GM23338 (cell line): Measurements from ENCODE around the gene TSTD2. TPM values are rescaled to one million over a fixed set of nuclear protein-coding genes. Genes with fewer than 3 reads are reported as not detected.
"Not testable (repeated sequence)": the region's sequence is repeated elsewhere in the genome, so short reads cannot be mapped to it uniquely, and the experiment has no call there.

Source experiments
- ATAC-seq: fragments of 200-7000 bp; cut with Tn5 transposase; 3 replicates; pipeline ENCODE4 v1.9.1; 2020
- DNase-seq: peaks from one replicate; pipeline ENCODE4 v3.0.0-alpha.2; 2015; ENCODE audit warnings: low spot score
- H2AFZ ChIP-seq: fragments of 200-600 bp; sonication (generic); 2 replicates; pipeline ENCODE4 v1.8.0; 2016; ENCODE audit warnings: antibody characterized with exemption, mild to moderate bottlenecking, moderate library complexity
- H3F3A ChIP-seq: fragments of 200-600 bp; sonication (generic); replicated peaks from 2 replicates; pipeline ENCODE4 v1.8.0; 2017; ENCODE audit warnings: antibody characterized with exemption, mixed run types, low read depth
- H3K27ac ChIP-seq: fragments of 200-600 bp; sonication (generic); 2 replicates; pipeline ENCODE4 v1.6.1; 2016; ENCODE audit warnings: low read depth
- H3K27me3 ChIP-seq: fragments of 200-600 bp; sonication (generic); 2 replicates; pipeline ENCODE4 v1.8.0; 2016; ENCODE audit warnings: mild to moderate bottlenecking, mixed run types, moderate library complexity; ENCODE audit not compliant: insufficient read depth
- H3K36me3 ChIP-seq: fragments of 200-600 bp; sonication (generic); 2 replicates; pipeline ENCODE4 v1.8.0; 2016; ENCODE audit warnings: mild to moderate bottlenecking; ENCODE audit not compliant: insufficient read depth
- H3K4me1 ChIP-seq: fragments of 200-600 bp; sonication (generic); 2 replicates; pipeline ENCODE4 v1.8.0; 2016; ENCODE audit warnings: mild to moderate bottlenecking, moderate library complexity; ENCODE audit not compliant: insufficient read depth
- H3K4me2 ChIP-seq: fragments of 200-600 bp; sonication (generic); 2 replicates; pipeline ENCODE4 v1.7.1; 2017; ENCODE audit warnings: mixed run types
- H3K4me3 ChIP-seq: fragments of 200-600 bp; sonication (generic); 2 replicates; pipeline ENCODE4 v1.6.1; 2016; ENCODE audit warnings: mixed run types
- H3K79me2 ChIP-seq: fragments of 200-600 bp; sonication (generic); replicated peaks from 2 replicates; pipeline ENCODE4 v1.8.0; 2017; ENCODE audit warnings: mild to moderate bottlenecking; ENCODE audit not compliant: insufficient read depth
- H3K9me2 ChIP-seq: fragments of 200-600 bp; sonication (generic); 2 replicates; pipeline ENCODE4 v1.8.0; 2017; ENCODE audit not compliant: insufficient read depth
- H4K20me1 ChIP-seq: fragments of 200-600 bp; sonication (generic); replicated peaks from 2 replicates; pipeline ENCODE4 v1.8.0; 2017; ENCODE audit warnings: mild to moderate bottlenecking; ENCODE audit not compliant: insufficient read depth
- H3K27ac Mint-ChIP-seq: 2 replicates; pipeline ENCODE4 v1.8.0; 2020; ENCODE audit warnings: inconsistent platforms, mild to moderate bottlenecking, moderate library complexity, mixed read lengths
- H3K27me3 Mint-ChIP-seq: 3 replicates; pipeline ENCODE4 v1.8.0; 2022; ENCODE audit warnings: low read depth, mild to moderate bottlenecking, moderate library complexity, mixed read lengths, inconsistent platforms; ENCODE audit not compliant: insufficient read depth, poor library complexity
- H3K36me3 Mint-ChIP-seq: 3 replicates; pipeline ENCODE4 v1.8.0; 2021; ENCODE audit warnings: low read depth, mild to moderate bottlenecking, inconsistent platforms, moderate library complexity, mixed read lengths
- H3K4me1 Mint-ChIP-seq: 3 replicates; pipeline ENCODE4 v1.8.0; 2020; ENCODE audit warnings: mild to moderate bottlenecking, inconsistent platforms, mixed read lengths
- H3K4me3 Mint-ChIP-seq: 3 replicates; pipeline ENCODE4 v1.8.0; 2021; ENCODE audit warnings: moderate library complexity, mild to moderate bottlenecking, inconsistent platforms, mixed read lengths
- H3K9me3 Mint-ChIP-seq: 3 replicates; pipeline ENCODE4 v1.8.0; 2020; ENCODE audit warnings: moderate library complexity, mild to moderate bottlenecking, inconsistent platforms, mixed read lengths
- EZH2phosphoT487 ChIP-seq: fragments of 200-600 bp; sonication (generic); IDR thresholded peaks from one replicate; pipeline ENCODE4 v1.8.1; 2018; ENCODE audit warnings: antibody characterized with exemption; ENCODE audit not compliant: unreplicated experiment
- POLR2AphosphoS5 ChIP-seq: IDR thresholded peaks from 2 replicates; pipeline ENCODE4 v1.6.1; 2016; ENCODE audit warnings: antibody characterized with exemption, low read depth
- STAT1 ChIP-seq: IDR thresholded peaks from one replicate; pipeline ENCODE4 v1.6.1; 2016; ENCODE audit warnings: antibody characterized with exemption; ENCODE audit not compliant: unreplicated experiment
- ZNF331 ChIP-seq: fragments of 250-450 bp; sonication (Bioruptor Pico); IDR thresholded peaks from 2 replicates; pipeline ENCODE4 v1.5.0; 2020; ENCODE audit warnings: low read depth, mild to moderate bottlenecking, moderate library complexity
- polyA plus RNA-seq: library from polyadenylated mRNA; unstranded; fragments of >200 nt; fragmentation: Nextera tagmentation; extraction: Ambion mirVana; gene quantifications from 2 replicates; pipeline ENCODE4 v1.2.1, GENCODE V29; 2016
- total RNA-seq: library from RNA; depleted of rRNA; stranded (reverse); fragments of >200 nt; shearing (Covaris generic); gene quantifications from 2 replicates; pipeline ENCODE4 v1.2.3, GENCODE V29; 2014
- TF ChIP-seq, protein P1 (sequence below): IDR thresholded peaks from 2 replicates; pipeline ENCODE4 v1.6.1; 2016; ENCODE audit warnings: antibody characterized with exemption
- TF ChIP-seq, protein P2 (sequence below), 2 experiments: fragments of 200-600 bp in 1 of 2; sonication (generic) in 1 of 2; conservative IDR thresholded peaks; 2 replicates each; pipeline versions ENCODE4 v1.5.1 to v1.6.1; 2016 to 2017; ENCODE audit warnings: antibody characterized with exemption in 2 of 2, low read depth in 2 of 2, mild to moderate bottlenecking in 2 of 2, moderate library complexity in 1 of 2
- TF ChIP-seq, protein P3 (sequence below): IDR thresholded peaks from one replicate; pipeline ENCODE4 v1.6.1; 2018; ENCODE audit warnings: antibody characterized with exemption; ENCODE audit not compliant: unreplicated experiment

Gene TSTD2
- total and polyA plus RNA-seq, 2 experiments from 2014 or later: 8.5 to 21.8 TPM

DNA sequence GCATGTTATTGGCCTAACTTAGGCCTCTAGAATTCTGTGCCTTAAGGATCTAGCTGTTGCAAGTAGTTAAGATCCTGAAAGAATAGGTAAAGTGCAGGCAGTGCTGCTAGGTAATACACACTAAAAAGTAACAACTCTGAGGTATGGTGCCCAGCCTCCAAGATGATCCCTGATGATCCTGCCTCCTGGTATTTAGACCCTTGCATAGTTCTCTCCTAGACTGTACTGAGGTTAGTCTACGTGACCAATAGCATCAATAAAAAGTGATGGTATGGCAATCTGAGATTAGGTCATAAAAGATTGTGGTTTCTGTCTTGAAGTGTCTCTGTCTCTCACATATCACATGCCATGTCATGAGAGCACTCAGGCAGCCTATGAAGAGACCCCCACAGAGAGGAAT lies 9.2 kb downstream of the TSTD2 start (continued):
- no peak for TF ChIP-seq STAT1
- TF ChIP-seq, protein P1, sequence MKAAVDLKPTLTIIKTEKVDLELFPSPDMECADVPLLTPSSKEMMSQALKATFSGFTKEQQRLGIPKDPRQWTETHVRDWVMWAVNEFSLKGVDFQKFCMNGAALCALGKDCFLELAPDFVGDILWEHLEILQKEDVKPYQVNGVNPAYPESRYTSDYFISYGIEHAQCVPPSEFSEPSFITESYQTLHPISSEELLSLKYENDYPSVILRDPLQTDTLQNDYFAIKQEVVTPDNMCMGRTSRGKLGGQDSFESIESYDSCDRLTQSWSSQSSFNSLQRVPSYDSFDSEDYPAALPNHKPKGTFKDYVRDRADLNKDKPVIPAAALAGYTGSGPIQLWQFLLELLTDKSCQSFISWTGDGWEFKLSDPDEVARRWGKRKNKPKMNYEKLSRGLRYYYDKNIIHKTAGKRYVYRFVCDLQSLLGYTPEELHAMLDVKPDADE: no peak
- TF ChIP-seq, protein P2, sequence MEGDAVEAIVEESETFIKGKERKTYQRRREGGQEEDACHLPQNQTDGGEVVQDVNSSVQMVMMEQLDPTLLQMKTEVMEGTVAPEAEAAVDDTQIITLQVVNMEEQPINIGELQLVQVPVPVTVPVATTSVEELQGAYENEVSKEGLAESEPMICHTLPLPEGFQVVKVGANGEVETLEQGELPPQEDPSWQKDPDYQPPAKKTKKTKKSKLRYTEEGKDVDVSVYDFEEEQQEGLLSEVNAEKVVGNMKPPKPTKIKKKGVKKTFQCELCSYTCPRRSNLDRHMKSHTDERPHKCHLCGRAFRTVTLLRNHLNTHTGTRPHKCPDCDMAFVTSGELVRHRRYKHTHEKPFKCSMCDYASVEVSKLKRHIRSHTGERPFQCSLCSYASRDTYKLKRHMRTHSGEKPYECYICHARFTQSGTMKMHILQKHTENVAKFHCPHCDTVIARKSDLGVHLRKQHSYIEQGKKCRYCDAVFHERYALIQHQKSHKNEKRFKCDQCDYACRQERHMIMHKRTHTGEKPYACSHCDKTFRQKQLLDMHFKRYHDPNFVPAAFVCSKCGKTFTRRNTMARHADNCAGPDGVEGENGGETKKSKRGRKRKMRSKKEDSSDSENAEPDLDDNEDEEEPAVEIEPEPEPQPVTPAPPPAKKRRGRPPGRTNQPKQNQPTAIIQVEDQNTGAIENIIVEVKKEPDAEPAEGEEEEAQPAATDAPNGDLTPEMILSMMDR (conservative IDR thresholded peaks at IDR 0.05; ENCODE audit: low read depth in 2 of 2): no peak

DNA sequence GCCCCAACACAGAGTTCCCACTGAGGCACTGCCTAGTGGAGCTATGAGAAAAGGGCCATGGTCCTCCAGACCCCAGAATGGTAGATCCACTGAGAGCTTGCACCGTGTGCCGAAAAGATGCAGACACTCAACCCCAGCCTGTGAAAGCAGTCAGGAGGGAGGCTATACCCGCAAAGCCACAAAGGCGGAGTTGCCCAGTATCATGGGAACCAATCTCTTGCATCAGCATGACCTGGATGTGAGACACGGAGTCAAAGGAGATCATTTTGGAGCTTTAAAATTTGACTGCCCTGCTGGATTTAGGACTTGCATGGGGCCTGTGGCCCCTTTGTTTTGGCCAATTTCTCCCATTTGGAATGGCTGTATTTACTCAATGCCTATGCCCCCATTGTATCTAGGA lies 10.7 kb downstream of the TSTD2 start:
- not testable (repeated sequence) for H3K9me2 ChIP-seq, DNase-seq, ATAC-seq, H3K4me3 Mint-ChIP-seq, H3K27ac Mint-ChIP-seq, H3F3A ChIP-seq, H3K27me3 Mint-ChIP-seq, H3K4me1 ChIP-seq, H2AFZ ChIP-seq, H3K27ac ChIP-seq, H3K4me1 Mint-ChIP-seq, H4K20me1 ChIP-seq, H3K4me3 ChIP-seq, H3K4me2 ChIP-seq, H3K27me3 ChIP-seq
- Mint-ChIP-seq H3K36me3 (peaks cover 69% of the 10 kb centered on the region), H3K9me3 (peaks cover 43% of the 10 kb centered on the region)
- peaks cover 10% of the 10 kb centered on the region for H3K79me2 ChIP-seq
- H3K36me3 ChIP-seq: peaks cover 22% of the 10 kb centered on the region; the same call in 1 of the 2 replicates

DNA sequence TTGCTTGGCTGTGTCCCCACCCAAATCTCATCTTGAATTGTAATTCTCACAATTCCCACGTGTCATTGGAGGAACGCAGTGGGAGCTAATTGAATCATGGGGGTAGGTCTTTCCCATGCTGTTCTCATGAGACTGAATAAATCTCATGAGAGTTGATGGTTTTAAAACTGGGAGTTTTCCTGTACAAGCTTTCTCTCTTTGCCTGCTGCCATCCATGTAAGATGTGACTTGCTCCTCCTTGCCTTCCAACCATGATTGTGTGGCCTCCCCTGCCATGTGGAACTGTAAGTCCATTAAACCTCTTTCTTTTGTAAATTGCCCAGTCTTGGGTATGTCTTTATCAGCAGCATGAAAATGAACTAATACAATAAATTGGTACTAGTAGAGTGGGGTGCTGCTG lies 13.1 kb downstream of the TSTD2 start:
- H3K4me1 ChIP-seq, H3K27me3 Mint-ChIP-seq, H3K4me1 Mint-ChIP-seq, H2AFZ ChIP-seq, H4K20me1 ChIP-seq, H3K27ac Mint-ChIP-seq, H3K79me2 ChIP-seq, H3K27me3 ChIP-seq, H3K27ac ChIP-seq, DNase-seq, H3K4me2 ChIP-seq, H3K9me2 ChIP-seq, ATAC-seq, H3K4me3 ChIP-seq, H3K4me3 Mint-ChIP-seq, H3F3A ChIP-seq: not testable (repeated sequence)
- Mint-ChIP-seq H3K36me3 (peaks cover 68% of the 10 kb centered on the region), H3K9me3 (peaks cover 43% of the 10 kb centered on the region)
- peaks cover 11% of the 10 kb centered on the region; the same call in 1 of the 2 replicates for H3K36me3 ChIP-seq

DNA sequence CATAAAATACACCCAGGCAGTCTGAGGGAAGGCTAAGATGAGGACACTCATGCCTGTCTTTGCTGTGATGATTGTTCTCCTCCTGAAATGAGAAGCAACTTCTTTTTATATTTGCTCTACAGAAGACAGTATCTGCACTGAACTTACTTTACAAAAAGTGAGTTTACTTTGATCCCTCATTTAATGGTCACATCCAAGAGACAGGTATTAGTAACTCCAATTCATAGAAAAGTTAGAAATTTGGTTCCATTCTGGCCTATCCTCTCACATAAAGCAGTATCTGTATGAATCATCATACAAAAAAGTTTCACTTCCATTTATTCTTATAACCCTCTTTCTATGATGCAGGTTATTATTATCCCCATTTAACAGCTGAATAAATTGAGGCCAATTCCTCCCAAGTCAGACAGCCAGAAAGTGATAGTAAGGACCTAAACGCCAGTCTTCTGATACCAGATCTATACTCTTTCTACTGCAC lies 15.2 kb downstream of the TSTD2 start:
- no peak for ATAC-seq
- Histone ChIP-seq H3K79me2 (no peaks in the 10 kb centered on the region), H3K36me3 (peaks cover 11% of the 10 kb centered on the region; the same call in 1 of the 2 replicates), H3K9me2 (no peaks in the 10 kb centered on the region), H3K4me2 (no peak overlapping the region), H3K4me3 (no peak overlapping the region), H2AFZ (no peak overlapping the region), H3F3A (no peaks in the 10 kb centered on the region), H3K27ac (no peak overlapping the region), H3K4me1 (no peaks in the 10 kb centered on the region), H4K20me1 (no peaks in the 10 kb centered on the region; the same call in 1 of the 2 replicates), H3K27me3 (no peaks in the 10 kb centered on the region)
- Mint-ChIP-seq H3K27ac (no peak overlapping the region), H3K36me3 (peaks cover 56% of the 10 kb centered on the region), H3K4me1 (peaks cover 6% of the 10 kb centered on the region; the same call in 2 of the 3 replicates), H3K27me3 (no peaks in the 10 kb centered on the region), H3K4me3 (no peak overlapping the region), H3K9me3 (peaks cover 34% of the 10 kb centered on the region)
- no peak for DNase-seq
- TF ChIP-seq, protein P2 (conservative IDR thresholded peaks at IDR 0.05; ENCODE audit: low read depth in 2 of 2): no peak
- TF ChIP-seq EZH2phosphoT487 (no peak), ZNF331 (CRISPR knock-in tag) (no peak), POLR2AphosphoS5 (no peak), STAT1 (no peak)
- TF ChIP-seq, protein P1: no peak
- TF ChIP-seq, protein P3, sequence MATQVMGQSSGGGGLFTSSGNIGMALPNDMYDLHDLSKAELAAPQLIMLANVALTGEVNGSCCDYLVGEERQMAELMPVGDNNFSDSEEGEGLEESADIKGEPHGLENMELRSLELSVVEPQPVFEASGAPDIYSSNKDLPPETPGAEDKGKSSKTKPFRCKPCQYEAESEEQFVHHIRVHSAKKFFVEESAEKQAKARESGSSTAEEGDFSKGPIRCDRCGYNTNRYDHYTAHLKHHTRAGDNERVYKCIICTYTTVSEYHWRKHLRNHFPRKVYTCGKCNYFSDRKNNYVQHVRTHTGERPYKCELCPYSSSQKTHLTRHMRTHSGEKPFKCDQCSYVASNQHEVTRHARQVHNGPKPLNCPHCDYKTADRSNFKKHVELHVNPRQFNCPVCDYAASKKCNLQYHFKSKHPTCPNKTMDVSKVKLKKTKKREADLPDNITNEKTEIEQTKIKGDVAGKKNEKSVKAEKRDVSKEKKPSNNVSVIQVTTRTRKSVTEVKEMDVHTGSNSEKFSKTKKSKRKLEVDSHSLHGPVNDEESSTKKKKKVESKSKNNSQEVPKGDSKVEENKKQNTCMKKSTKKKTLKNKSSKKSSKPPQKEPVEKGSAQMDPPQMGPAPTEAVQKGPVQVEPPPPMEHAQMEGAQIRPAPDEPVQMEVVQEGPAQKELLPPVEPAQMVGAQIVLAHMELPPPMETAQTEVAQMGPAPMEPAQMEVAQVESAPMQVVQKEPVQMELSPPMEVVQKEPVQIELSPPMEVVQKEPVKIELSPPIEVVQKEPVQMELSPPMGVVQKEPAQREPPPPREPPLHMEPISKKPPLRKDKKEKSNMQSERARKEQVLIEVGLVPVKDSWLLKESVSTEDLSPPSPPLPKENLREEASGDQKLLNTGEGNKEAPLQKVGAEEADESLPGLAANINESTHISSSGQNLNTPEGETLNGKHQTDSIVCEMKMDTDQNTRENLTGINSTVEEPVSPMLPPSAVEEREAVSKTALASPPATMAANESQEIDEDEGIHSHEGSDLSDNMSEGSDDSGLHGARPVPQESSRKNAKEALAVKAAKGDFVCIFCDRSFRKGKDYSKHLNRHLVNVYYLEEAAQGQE: no peak
